ENCODE measurements around the gene HVCN1. TPM values are rescaled to one million over a fixed set of nuclear protein-coding genes. Genes with fewer than 3 reads are reported as not detected.
"Not testable (repeated sequence)": the region's sequence is repeated elsewhere in the genome, so short reads cannot be mapped to it uniquely, and the experiment has no call there.

The HVCN1 gene, protein sequence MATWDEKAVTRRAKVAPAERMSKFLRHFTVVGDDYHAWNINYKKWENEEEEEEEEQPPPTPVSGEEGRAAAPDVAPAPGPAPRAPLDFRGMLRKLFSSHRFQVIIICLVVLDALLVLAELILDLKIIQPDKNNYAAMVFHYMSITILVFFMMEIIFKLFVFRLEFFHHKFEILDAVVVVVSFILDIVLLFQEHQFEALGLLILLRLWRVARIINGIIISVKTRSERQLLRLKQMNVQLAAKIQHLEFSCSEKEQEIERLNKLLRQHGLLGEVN
- 0.99 and 1.2 TPM in 2 replicates for polyA plus RNA-seq (2013)

DNA sequence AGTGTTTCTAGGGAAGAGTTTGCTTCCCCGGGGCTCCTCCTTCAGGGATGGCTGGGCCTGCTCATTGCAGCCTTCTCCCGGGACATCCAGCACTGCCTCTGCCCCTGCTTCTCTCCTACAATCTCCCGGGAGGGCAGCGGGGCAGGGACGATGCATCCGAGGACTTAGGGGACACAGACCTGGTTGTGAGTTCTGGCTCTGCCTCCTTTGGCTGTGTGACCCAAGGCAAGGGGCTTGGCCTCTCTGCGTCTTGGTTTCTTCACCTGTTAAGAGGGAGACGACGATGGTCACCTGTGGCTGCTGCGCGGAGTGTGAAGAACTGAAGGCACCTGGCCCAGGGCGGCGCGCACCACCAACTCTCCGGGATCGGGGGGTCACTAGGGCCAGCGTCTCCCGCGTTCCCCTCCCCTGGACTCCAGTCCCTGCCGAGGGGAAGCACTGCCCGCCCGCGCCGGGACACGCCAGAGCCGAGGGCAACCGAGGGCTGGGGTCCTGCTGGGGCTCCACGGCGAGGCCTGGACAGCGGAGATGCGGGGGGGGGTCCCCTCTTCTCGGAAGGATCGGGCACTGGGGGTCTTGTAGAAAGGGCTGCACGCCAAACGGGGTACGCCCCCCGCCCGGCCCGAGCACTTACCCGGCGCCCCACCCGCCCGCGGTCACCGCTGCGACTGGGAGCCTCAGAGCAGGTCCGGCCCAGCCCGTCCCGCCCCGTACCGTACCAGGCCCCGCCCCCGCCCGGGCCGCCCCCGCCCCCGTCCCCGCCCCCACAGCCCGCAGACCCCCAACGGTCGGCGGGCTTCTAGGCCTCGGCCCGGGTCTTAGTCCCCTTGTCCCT is at the start of gene HVCN1:
Gene HVCN1, minus strand, starts transcription at position 670 of the 835 bp plus-strand sequence. CDS start 5,870 bp downstream, outside the sequence.
- Histone ChIP-seq H3K23ac (ENCODE audit: low read length) (no peak within 1 kb of the TSS), H3K4me2 (ENCODE audit: low read length) (peak within 1 kb of the TSS; percentile 80), H3K4me3 (ENCODE audit: low read depth, low read length) (peak within 1 kb of the TSS; percentile 64), H3K27me3 (ENCODE audit: insufficient read depth, low read length) (peaks cover 3% of the 10 kb centered on the region), H3K79me1 (ENCODE audit: low read length) (peaks cover 8% of the 10 kb centered on the region), H2BK5ac (ENCODE audit: low read depth, low read length, poor library complexity) (peak within 1 kb of the TSS; percentile 42), H2BK120ac (ENCODE audit: insufficient read depth, low read length, poor library complexity) (no peak within 1 kb of the TSS), H2AFZ (ENCODE audit: insufficient read depth, low read length, poor library complexity) (peak within 1 kb of the TSS; percentile 85), H3K9me3 (ENCODE audit: insufficient read depth, low read depth, low read length) (no peaks in the 10 kb centered on the region), H4K91ac (ENCODE audit: low read depth, low read length) (peak within 1 kb of the TSS; percentile 42), H3K79me2 (ENCODE audit: control insufficient read depth, insufficient read depth, low read length, poor library complexity) (no peaks in the 10 kb centered on the region), H3K36me3 (ENCODE audit: control insufficient read depth in 1 of 2, insufficient read depth in 2 of 2, low read length in 2 of 2) (no peaks in the 10 kb centered on the region), H3K14ac (ENCODE audit: low read length) (peak within 1 kb of the TSS; percentile 49), H4K8ac (ENCODE audit: low read depth, low read length) (peak within 1 kb of the TSS; percentile 71), H3K4ac (ENCODE audit: low read depth, low read length) (no peak within 1 kb of the TSS), H3K27ac (ENCODE audit: low read depth, low read length) (no peak within 1 kb of the TSS), H2BK12ac (ENCODE audit: low read length) (no peak within 1 kb of the TSS), H3K9ac (ENCODE audit: low read length) (no peak within 1 kb of the TSS), H3K18ac (ENCODE audit: low read length) (no peak within 1 kb of the TSS), H3K4me1 (ENCODE audit: control insufficient read depth in 1 of 2, insufficient read depth in 2 of 2, low read length in 2 of 2) (peaks cover 7 to 11% of the 10 kb centered on the region in 2 experiments), H2AK5ac (ENCODE audit: low read length) (no peak within 1 kb of the TSS), H4K12ac (ENCODE audit: low read depth, low read length) (peak within 1 kb of the TSS; percentile 21)
- no CpG with 5 or more reads among the region's 64 CpGs for WGBS (ENCODE audit: extremely low coverage, insufficient coverage, insufficient read length)
- DNase-seq, result no peak

DNA sequence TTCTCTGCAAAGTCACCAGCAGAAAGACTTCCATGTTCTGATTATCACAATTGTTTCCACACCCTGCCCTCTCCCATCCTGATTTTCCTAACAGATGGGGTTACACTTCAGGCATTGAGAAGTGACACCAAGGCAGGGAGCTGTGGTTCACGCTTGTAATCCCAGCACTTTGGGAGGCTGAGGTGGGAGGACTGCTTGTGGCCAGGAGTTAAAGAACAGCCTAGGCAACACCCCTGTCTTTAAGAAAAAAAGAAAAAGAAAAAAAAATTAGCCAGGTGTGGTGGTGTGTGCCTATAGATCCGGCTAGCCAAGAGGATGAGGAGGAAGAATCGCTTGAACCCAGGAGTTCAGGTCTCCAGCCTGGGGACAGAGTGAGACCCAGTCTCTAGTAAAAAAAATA is 48.6 kb upstream of the HVCN1 start:
- Histone ChIP-seq H2BK120ac (ENCODE audit: insufficient read depth, low read length, poor library complexity) (no peak overlapping the region), H3K79me1 (ENCODE audit: low read length) (peaks cover 5% of the 10 kb centered on the region), H4K91ac (ENCODE audit: low read depth, low read length) (no peak overlapping the region), H3K18ac (ENCODE audit: low read length) (no peak overlapping the region), H3K27me3 (ENCODE audit: insufficient read depth, low read length) (no peaks in the 10 kb centered on the region), H4K12ac (ENCODE audit: low read depth, low read length) (no peak overlapping the region), H3K9me3 (ENCODE audit: insufficient read depth, low read depth, low read length) (no peaks in the 10 kb centered on the region), H4K8ac (ENCODE audit: low read depth, low read length) (no peak overlapping the region), H2AFZ (ENCODE audit: insufficient read depth, low read length, poor library complexity) (no peak overlapping the region), H3K4me1 (ENCODE audit: control insufficient read depth in 1 of 2, insufficient read depth in 2 of 2, low read length in 2 of 2) (peaks cover 2 to 3% of the 10 kb centered on the region in 2 experiments), H3K79me2 (ENCODE audit: control insufficient read depth, insufficient read depth, low read length, poor library complexity) (peaks cover 30% of the 10 kb centered on the region), H3K9ac (ENCODE audit: low read length) (no peak overlapping the region), H3K27ac (ENCODE audit: low read depth, low read length) (no peak overlapping the region), H2BK5ac (ENCODE audit: low read depth, low read length, poor library complexity) (no peak overlapping the region), H2AK5ac (ENCODE audit: low read length) (no peak overlapping the region), H3K4ac (ENCODE audit: low read depth, low read length) (peak overlapping the region; percentile 74), H3K4me3 (ENCODE audit: low read depth, low read length) (no peak overlapping the region), H3K14ac (ENCODE audit: low read length) (no peak overlapping the region), H3K36me3 (ENCODE audit: control insufficient read depth in 1 of 2, insufficient read depth in 2 of 2, low read length in 2 of 2) (peaks cover 13 to 15% of the 10 kb centered on the region in 2 experiments), H3K4me2 (ENCODE audit: low read length) (no peak overlapping the region), H2BK12ac (ENCODE audit: low read length) (no peak overlapping the region), H3K23ac (ENCODE audit: low read length) (no peak overlapping the region)
- no peak for DNase-seq
- no CpG with 5 or more reads among the region's 3 CpGs for WGBS (ENCODE audit: extremely low coverage, insufficient coverage, insufficient read length)

DNA sequence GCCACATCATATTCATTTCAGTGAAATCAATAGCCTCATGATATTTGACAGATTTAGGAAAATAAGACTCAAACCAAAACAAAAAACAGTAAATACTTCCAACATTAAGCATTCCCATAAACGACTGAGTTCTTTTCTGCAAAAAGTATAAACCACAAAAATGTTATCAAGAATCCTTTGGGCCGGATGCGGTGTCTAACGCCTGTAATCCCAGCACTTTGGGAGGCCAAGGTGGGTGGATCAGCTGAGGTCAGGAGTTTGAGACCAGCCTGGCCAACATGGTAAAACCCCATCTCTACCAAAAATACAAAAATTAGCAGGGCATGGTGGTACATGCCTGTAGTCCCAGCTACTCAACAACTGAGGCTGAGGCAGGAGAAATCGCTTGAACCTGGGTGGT is 48.1 kb upstream of the HVCN1 start:
- H3K4me2 ChIP-seq (ENCODE audit: low read length); DNase-seq; H4K91ac ChIP-seq (ENCODE audit: low read depth, low read length); H3K79me1 ChIP-seq (ENCODE audit: low read length); H3K4me3 ChIP-seq (ENCODE audit: low read depth, low read length); H3K27ac ChIP-seq (ENCODE audit: low read depth, low read length); H2BK5ac ChIP-seq (ENCODE audit: low read depth, low read length, poor library complexity); H2BK120ac ChIP-seq (ENCODE audit: insufficient read depth, low read length, poor library complexity); H3K4me1 ChIP-seq (ENCODE audit: control insufficient read depth in 1 of 2, insufficient read depth in 2 of 2, low read length in 2 of 2); H3K27me3 ChIP-seq (ENCODE audit: insufficient read depth, low read length); H4K8ac ChIP-seq (ENCODE audit: low read depth, low read length); H3K9ac ChIP-seq (ENCODE audit: low read length); H3K9me3 ChIP-seq (ENCODE audit: insufficient read depth, low read depth, low read length); H2BK12ac ChIP-seq (ENCODE audit: low read length); H3K18ac ChIP-seq (ENCODE audit: low read length); H4K12ac ChIP-seq (ENCODE audit: low read depth, low read length); H3K23ac ChIP-seq (ENCODE audit: low read length); H2AK5ac ChIP-seq (ENCODE audit: low read length); H2AFZ ChIP-seq (ENCODE audit: insufficient read depth, low read length, poor library complexity); H3K14ac ChIP-seq (ENCODE audit: low read length): not testable (repeated sequence)
- Histone ChIP-seq H3K4ac (ENCODE audit: low read depth, low read length) (peak overlapping the region; percentile 81), H3K36me3 (ENCODE audit: control insufficient read depth in 1 of 2, insufficient read depth in 2 of 2, low read length in 2 of 2) (peaks cover 14 to 15% of the 10 kb centered on the region in 2 experiments), H3K79me2 (ENCODE audit: control insufficient read depth, insufficient read depth, low read length, poor library complexity) (peaks cover 25% of the 10 kb centered on the region)
- no CpG with 5 or more reads among the region's 5 CpGs for WGBS (ENCODE audit: extremely low coverage, insufficient coverage, insufficient read length)

DNA sequence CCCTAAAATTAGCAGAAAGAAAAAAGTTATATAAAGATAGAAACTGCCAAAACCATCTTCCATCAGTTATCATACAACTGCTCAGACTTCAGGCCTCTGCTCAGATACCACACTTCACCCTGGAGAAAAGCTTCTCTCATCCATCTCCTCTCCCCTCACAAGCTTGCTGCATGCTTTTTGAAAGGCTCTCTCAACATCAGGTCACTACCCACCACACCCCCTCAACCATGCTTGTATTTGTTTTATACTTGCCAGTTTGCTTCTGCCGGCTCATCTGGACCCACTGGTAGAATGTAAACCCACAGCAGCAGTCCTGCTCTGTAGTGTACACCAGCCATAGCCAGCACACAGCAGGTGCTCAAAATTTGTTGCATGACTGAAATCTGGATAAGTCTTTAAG is 45.0 kb upstream of the HVCN1 start:
- Histone ChIP-seq H2AK5ac (ENCODE audit: low read length) (no peak overlapping the region), H3K4ac (ENCODE audit: low read depth, low read length) (peak overlapping the region; percentile 98), H3K27me3 (ENCODE audit: insufficient read depth, low read length) (no peaks in the 10 kb centered on the region), H3K9ac (ENCODE audit: low read length) (no peak overlapping the region), H2BK12ac (ENCODE audit: low read length) (no peak overlapping the region), H4K8ac (ENCODE audit: low read depth, low read length) (no peak overlapping the region), H3K9me3 (ENCODE audit: insufficient read depth, low read depth, low read length) (no peaks in the 10 kb centered on the region), H3K36me3 (ENCODE audit: control insufficient read depth in 1 of 2, insufficient read depth in 2 of 2, low read length in 2 of 2) (peaks cover 23 to 30% of the 10 kb centered on the region in 2 experiments), H3K4me2 (ENCODE audit: low read length) (no peak overlapping the region), H2BK5ac (ENCODE audit: low read depth, low read length, poor library complexity) (no peak overlapping the region), H3K14ac (ENCODE audit: low read length) (no peak overlapping the region), H3K4me3 (ENCODE audit: low read depth, low read length) (no peak overlapping the region), H4K91ac (ENCODE audit: low read depth, low read length) (no peak overlapping the region), H3K4me1 (ENCODE audit: control insufficient read depth in 1 of 2, insufficient read depth in 2 of 2, low read length in 2 of 2) (peaks cover 0 to 5% of the 10 kb centered on the region in 2 experiments), H3K18ac (ENCODE audit: low read length) (peak overlapping the region; percentile 44), H3K27ac (ENCODE audit: low read depth, low read length) (no peak overlapping the region), H4K12ac (ENCODE audit: low read depth, low read length) (no peak overlapping the region), H3K23ac (ENCODE audit: low read length) (no peak overlapping the region), H2AFZ (ENCODE audit: insufficient read depth, low read length, poor library complexity) (no peak overlapping the region), H3K79me2 (ENCODE audit: control insufficient read depth, insufficient read depth, low read length, poor library complexity) (peaks cover 15% of the 10 kb centered on the region), H3K79me1 (ENCODE audit: low read length) (no peaks in the 10 kb centered on the region), H2BK120ac (ENCODE audit: insufficient read depth, low read length, poor library complexity) (no peak overlapping the region)
- WGBS (ENCODE audit: extremely low coverage, insufficient coverage, insufficient read length), result no CpG with 5 or more reads among the region's 1 CpG
- no peak for DNase-seq
